Choroid plexus epithelial cell (primary cell): ENCODE results near the gene KIAA0753.

ENCODE experiments used
- DNase-seq: peaks from one replicate; pipeline ENCODE4 v3.0.0-alpha.2; 2010; ENCODE audit warnings: low read depth
- H3K4me3 ChIP-seq: 2 replicates; pipeline ENCODE4 v1.5.1; 2011; ENCODE audit warnings: low read depth, mild to moderate bottlenecking, control low read depth, low read length, moderate library complexity
- CTCF ChIP-seq: conservative IDR thresholded peaks from 2 replicates; pipeline ENCODE4 v1.5.1; 2011; ENCODE audit warnings: low read depth, mild to moderate bottlenecking, control low read depth, inconsistent platforms, low read length, moderate library complexity

The KIAA0753 gene

GRCh38 chr17:6569370-6570285 is 70.9 kb downstream of the KIAA0753 start:
- TF ChIP-seq CTCF: no peak
- peak; percentile 26 for DNase-seq
- no peak overlapping the region for H3K4me3 ChIP-seq

GRCh38 chr17:6568184-6568758 is 72.2 kb downstream of the KIAA0753 start:
- DNase-seq: no peak
- TF ChIP-seq CTCF: no peak
- H3K4me3 ChIP-seq: no peak overlapping the region

- no peak for DNase-seq
- TF ChIP-seq CTCF: no peak
- H3K4me3 ChIP-seq: no peak overlapping the region
Measured at GRCh38 chr17:6567528-6568183, 72.9 kb downstream of the KIAA0753 start.

- no peak for TF ChIP-seq CTCF
- no peak overlapping the region for H3K4me3 ChIP-seq
- no peak for DNase-seq
Measured at GRCh38 chr17:6561446-6561845, 79.1 kb downstream of the KIAA0753 start.

- no peak for DNase-seq
- TF ChIP-seq CTCF: no peak
- no peak overlapping the region for H3K4me3 ChIP-seq
Measured at GRCh38 chr17:6560496-6560895, 80.0 kb downstream of the KIAA0753 start.

GRCh38 chr17:6559753-6560215 is 80.7 kb downstream of the KIAA0753 start:
- H3K4me3 ChIP-seq: no peak overlapping the region
- no peak for TF ChIP-seq CTCF
- no peak for DNase-seq
